Smooth muscle cell of the brain vasculature (primary cell): Measurements from ENCODE around the gene TRUB2.
"Not testable (repeated sequence)": the region's sequence is repeated elsewhere in the genome, so short reads cannot be mapped to it uniquely, and the experiment has no call there.

Experiments used
- DNase-seq: peaks from one replicate; pipeline ENCODE4 v3.0.0-alpha.2; 2012; ENCODE audit warnings: low read depth, low spot score

The TRUB2 gene

DNA sequence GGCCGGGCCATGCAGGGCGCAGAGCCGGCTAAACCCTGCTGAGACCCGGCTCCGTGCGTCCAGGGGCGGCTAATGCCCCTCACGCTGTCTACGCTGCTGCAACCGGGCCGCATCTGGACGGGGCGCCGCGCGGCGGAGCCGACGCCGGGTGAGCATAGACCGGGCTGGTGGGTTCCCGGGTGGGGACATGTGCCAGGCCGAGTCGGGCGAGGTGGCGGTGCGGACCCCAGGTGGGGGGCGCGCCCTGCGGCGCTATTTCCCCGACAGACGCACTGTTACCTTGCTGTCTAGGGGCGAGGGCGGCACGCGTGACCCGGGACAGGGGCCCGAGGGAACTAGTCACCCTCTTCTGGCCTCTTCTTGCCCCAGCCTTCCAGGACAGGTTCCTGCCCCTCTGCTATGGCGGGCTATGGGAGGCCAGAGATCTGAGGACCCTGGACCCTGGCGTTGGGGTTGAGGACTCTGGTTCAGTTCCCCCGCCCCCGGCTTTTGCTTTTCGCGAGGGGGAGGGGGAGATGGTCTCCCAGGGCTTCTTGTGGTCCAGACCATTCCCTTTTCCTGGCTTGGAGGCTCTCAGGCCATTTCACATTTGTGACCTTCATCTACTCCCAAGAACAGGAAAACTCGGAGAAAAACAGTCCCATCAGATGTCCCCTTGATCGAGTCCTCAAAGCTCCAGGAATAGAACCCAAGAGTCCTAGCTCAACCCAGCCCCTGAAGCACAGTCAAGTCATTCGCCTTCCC, 18.6 kb upstream of the TRUB2 start:
- no peak for DNase-seq

- DNase-seq = no peak
These were observed 17.8 kb upstream of the TRUB2 start, which contains the start of gene SLC27A4 for GRCh38 chr9:128339761-128340690. SLC27A4 (plus strand) TSS chr9:128340527; CDS start chr9:128343133, 2,606 bp downstream.

DNA sequence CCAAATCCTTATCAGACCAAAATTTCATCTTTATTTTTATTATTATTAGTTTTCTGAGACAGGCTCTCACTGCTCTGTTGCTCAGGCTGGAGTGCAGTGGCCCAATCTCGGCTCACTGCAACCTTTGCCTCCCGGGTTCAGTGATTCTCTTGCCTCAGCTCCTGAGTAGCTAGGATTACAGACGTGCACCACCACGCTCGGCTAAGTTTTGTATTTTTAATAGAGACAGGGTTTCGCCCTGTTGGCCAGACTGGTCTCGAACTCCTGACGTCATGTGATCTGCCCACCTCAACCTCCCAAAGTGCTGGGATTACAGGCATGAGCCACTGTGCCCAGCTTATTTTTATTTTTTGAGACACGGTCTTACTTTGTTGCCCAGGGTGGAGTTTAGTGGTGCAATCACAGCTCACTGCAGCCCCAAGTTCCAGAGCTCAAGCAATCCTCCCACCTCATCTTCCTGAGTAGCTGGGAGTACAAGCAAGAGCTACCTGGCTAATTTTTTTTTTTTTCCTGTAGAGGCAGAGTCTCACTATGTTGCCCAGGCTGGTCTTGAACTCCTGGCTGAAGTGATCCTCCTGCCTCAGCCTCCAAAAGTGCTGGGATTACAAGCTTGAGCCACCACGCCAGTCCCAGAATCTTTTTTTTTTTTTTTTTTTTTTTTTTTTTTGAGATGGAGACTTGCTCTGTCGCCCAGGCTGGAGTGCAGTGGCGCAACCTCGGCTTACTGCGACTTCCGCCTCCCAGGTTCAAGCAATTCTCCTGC, 16.8 kb upstream of the TRUB2 start:
- DNase-seq = not testable (repeated sequence)

- DNase-seq = no peak
These were observed 15.7 kb upstream of the TRUB2 start for GRCh38 chr9:128337936-128338335.

DNA sequence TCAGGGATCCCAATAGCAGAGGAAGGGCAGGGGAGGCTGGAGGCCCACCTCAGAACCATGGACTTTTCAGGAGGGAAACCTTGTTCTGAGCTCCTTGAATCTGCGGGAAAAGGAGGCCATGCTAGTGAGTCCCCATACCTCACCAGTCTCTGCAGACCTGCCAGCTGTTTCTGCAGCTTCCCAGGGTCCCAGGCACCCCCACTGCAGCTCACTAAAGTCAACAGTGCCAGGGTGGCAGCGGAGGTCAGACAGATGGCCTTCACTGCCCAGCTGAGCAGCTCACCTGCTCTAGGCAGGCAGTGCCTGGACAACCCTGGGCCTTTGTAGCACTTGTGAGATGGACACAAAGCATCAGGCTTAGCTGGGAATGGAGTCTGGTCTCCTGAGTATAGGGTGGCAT, 13.7 kb upstream of the TRUB2 start:
- DNase-seq = no peak

- DNase-seq = no peak
These were observed 12.9 kb upstream of the TRUB2 start for GRCh38 chr9:128335161-128335560.

GRCh38 chr9:128333451-128333869, 11.2 kb upstream of the TRUB2 start:
- no peak for DNase-seq

GRCh38 chr9:128325629-128326028, 3.4 kb upstream of the TRUB2 start:
- DNase-seq = no peak

DNA sequence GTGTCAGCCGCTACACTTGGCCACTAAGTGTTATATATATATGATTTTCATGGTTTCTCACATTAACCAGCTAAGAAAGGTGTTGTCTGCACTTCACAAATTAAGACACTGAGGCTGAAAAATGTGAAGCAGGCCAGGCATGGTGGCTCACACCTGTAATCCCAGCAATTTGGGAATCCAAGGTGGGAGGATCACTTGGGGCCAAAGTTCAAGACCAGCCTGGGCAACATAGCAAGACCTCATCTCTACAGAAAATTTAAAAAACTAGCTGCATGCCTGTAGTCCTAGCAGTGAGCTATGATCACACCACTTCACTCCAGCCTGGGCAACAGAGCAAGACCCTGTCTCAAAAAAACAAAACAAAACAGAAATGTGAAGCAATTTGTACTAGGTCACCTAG, 2.2 kb upstream of the TRUB2 start:
- no peak for DNase-seq

GRCh38 chr9:128323791-128324190, 1.5 kb upstream of the TRUB2 start:
- no peak for DNase-seq

GRCh38 chr9:128323212-128323730, 1.0 kb upstream of the TRUB2 start:
- DNase-seq = no peak

DNA sequence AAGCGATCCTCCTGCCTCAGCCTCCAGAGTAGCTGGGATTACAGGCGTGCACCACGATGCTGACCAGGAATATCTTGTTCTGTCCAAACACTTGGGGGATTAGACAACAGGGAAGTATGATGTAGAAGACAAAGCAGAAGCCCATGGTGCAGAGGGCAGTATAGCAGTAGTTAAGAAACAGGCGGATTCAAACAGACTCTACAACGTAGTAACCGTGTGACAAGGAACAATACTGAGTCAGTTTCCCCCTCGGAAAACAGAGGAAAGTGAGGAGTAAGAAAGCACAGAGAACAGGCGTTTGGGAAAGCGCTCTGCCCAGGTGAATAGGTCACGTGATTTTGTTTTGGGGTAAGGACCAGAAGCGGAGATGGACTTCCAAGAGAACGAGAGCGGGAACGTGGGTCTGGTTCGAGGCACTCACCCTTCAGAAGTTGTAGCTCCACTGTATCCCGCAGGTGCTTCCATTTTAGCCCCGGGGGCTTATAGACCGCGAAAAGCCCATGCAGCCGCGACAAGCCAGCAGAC, 306 bp downstream of the TRUB2 start:
- DNase-seq = no peak

- DNase-seq = no peak
These were observed 904 bp downstream of the TRUB2 start for GRCh38 chr9:128321343-128321742.

GRCh38 chr9:128317629-128318028, 4.6 kb downstream of the TRUB2 start:
- DNase-seq = no peak

- no peak for DNase-seq
These were observed 5.8 kb downstream of the TRUB2 start for GRCh38 chr9:128316421-128316820.

- no peak for DNase-seq
These were observed 7.5 kb downstream of the TRUB2 start for GRCh38 chr9:128314697-128315096.

GRCh38 chr9:128310461-128310860, 11.8 kb downstream of the TRUB2 start:
- DNase-seq = no peak

GRCh38 chr9:128309551-128309950, 12.7 kb downstream of the TRUB2 start:
- no peak for DNase-seq

- DNase-seq = no peak
These were observed 17.3 kb downstream of the TRUB2 start for GRCh38 chr9:128304971-128305288.

GRCh38 chr9:128304136-128304970, 17.9 kb downstream of the TRUB2 start:
- no peak for DNase-seq
